HepG2 (cell line): ENCODE measurements around the gene B9D2. TPM values are rescaled to one million over a fixed set of nuclear protein-coding genes. Genes with fewer than 3 reads are reported as not detected.

Experiments
- ATAD3A ChIP-seq: sonication (generic); formaldehyde crosslinking; IDR thresholded peaks from 2 replicates; pipeline ENCODE4 v1.4.0; 2020; ENCODE audit warnings: missing genetic modification reagents
- ATF7 ChIP-seq, 2 experiments: fragments of 450-650 bp in 1 of 2; sonication (generic) in 1 of 2; formaldehyde crosslinking in 1 of 2; IDR thresholded peaks; 2 replicates each; pipeline versions ENCODE4 v1.4.0 to v1.6.1; 2016 to 2020; ENCODE audit warnings: antibody characterized with exemption in 1 of 2, mild to moderate bottlenecking in 1 of 2, missing genetic modification reagents in 1 of 2
- CEBPG ChIP-seq: IDR thresholded peaks from 2 replicates; pipeline ENCODE4 v1.6.1; 2016
- DPF2 ChIP-seq: sonication (generic); formaldehyde crosslinking; IDR thresholded peaks from 2 replicates; pipeline ENCODE4 v1.4.0; 2020; ENCODE audit warnings: mild to moderate bottlenecking, low read depth, missing genetic modification reagents, borderline replicate concordance
- KDM5A ChIP-seq: fragments of 200-600 bp; sonication (generic); IDR thresholded peaks from 2 replicates; pipeline ENCODE4 v1.7.0; 2018; ENCODE audit warnings: antibody characterized with exemption, mild to moderate bottlenecking, low read length, borderline replicate concordance
- SNAPC4 ChIP-seq: sonication (generic); formaldehyde crosslinking; IDR thresholded peaks from 2 replicates; pipeline ENCODE4 v1.4.0; 2020; ENCODE audit warnings: mild to moderate bottlenecking, missing genetic modification reagents
- TP53 ChIP-seq: sonication (generic); formaldehyde crosslinking; conservative IDR thresholded peaks from 2 replicates; pipeline ENCODE4 v1.4.0; 2020; ENCODE audit warnings: missing genetic modification reagents
- ZNF503 ChIP-seq: sonication (generic); formaldehyde crosslinking; IDR thresholded peaks from 2 replicates; pipeline ENCODE4 v1.4.0; 2020; ENCODE audit warnings: missing genetic modification reagents
- ZNF775 ChIP-seq: sonication (generic); formaldehyde crosslinking; IDR thresholded peaks from 2 replicates; pipeline ENCODE4 v1.4.0; 2020; ENCODE audit warnings: missing genetic modification reagents, mild to moderate bottlenecking, moderate library complexity, borderline replicate concordance
- ZSCAN31 ChIP-seq: sonication (generic); formaldehyde crosslinking; IDR thresholded peaks from 2 replicates; pipeline ENCODE4 v1.5.0; 2020; ENCODE audit warnings: low read depth, mild to moderate bottlenecking, missing genetic modification reagents
- polyA plus RNA-seq, 8 experiments: library from polyadenylated mRNA; depleted of rRNA in 3 of 8; stranded (reverse) in 7 of 8; unstranded in 1 of 8; fragments of >200 nt; fragmentation: Illumina TruSeq in 4 of 8; extraction: Trizol in 4 of 8; gene quantifications; 2 replicates each; pipeline versions ENCODE4 v1.2.1 to v1.2.3, GENCODE V29; 2011 to 2016; ENCODE audit warnings: low read depth in 4 of 8, missing spikeins in 1 of 8, mixed read lengths in 1 of 8; ENCODE audit not compliant: insufficient read depth in 1 of 8
- total RNA-seq, 5 experiments: library from RNA; depleted of rRNA; stranded (reverse); fragments of >200 nt; fragmentation: Illumina TruSeq; extraction: Trizol; gene quantifications; 2 replicates each; pipeline ENCODE4 v1.2.3, GENCODE V29; 2016; ENCODE audit warnings: low read depth in 1 of 5
- TF ChIP-seq, protein P1 (sequence below), 2 experiments: sonication (generic) in 1 of 2; formaldehyde crosslinking in 1 of 2; IDR thresholded peaks; 2 replicates each; pipeline versions ENCODE4 v1.4.0 to v1.6.1; 2018 to 2020; ENCODE audit warnings: missing genetic modification reagents in 2 of 2, borderline replicate concordance in 1 of 2, low read depth in 1 of 2, mild to moderate bottlenecking in 1 of 2, missing biosample characterization in 1 of 2
- TF ChIP-seq, protein P2 (sequence below): sonication (generic); formaldehyde crosslinking; IDR thresholded peaks from 2 replicates; pipeline ENCODE4 v1.4.0; 2020; ENCODE audit warnings: low read depth, missing genetic modification reagents
- TF ChIP-seq, protein P3 (sequence below): IDR thresholded peaks from 2 replicates; pipeline ENCODE4 v1.6.1; 2016; ENCODE audit warnings: control low read depth

The B9D2 gene
- total and polyA plus RNA-seq, 2 of the 13 experiments (the other 11 are each of a cell fraction or from before 2014, with no cell fraction given) = 3.1 to 4.4 TPM

- TF ChIP-seq ZNF503 (CRISPR knock-in tag) = 0 out of 2 replicates have a peak, but pooled peaks have one; percentile 38
- no peak; the same call in 1 of the 2 replicates for TF ChIP-seq KDM5A
- no peak for TF ChIP-seq ATF7 (IDR thresholded peaks at IDR 0.05)
- TF ChIP-seq ATF7 (CRISPR knock-in tag; IDR thresholded peaks at IDR 0.05) = no peak
- no peak for TF ChIP-seq TP53
- TF ChIP-seq SNAPC4 (CRISPR knock-in tag) = no peak
- TF ChIP-seq, protein P1, sequence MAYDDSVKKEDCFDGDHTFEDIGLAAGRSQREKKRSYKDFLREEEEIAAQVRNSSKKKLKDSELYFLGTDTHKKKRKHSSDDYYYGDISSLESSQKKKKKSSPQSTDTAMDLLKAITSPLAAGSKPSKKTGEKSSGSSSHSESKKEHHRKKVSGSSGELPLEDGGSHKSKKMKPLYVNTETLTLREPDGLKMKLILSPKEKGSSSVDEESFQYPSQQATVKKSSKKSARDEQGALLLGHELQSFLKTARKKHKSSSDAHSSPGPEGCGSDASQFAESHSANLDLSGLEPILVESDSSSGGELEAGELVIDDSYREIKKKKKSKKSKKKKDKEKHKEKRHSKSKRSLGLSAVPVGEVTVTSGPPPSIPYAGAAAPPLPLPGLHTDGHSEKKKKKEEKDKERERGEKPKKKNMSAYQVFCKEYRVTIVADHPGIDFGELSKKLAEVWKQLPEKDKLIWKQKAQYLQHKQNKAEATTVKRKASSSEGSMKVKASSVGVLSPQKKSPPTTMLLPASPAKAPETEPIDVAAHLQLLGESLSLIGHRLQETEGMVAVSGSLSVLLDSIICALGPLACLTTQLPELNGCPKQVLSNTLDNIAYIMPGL (CRISPR knock-in tag; IDR thresholded peaks at IDR 0.05; ENCODE audit: borderline replicate concordance in 1 of 2, low read depth in 1 of 2) = peak; percentile 81 to 94; a peak in 3 of 4 replicates
- TF ChIP-seq, protein P2, sequence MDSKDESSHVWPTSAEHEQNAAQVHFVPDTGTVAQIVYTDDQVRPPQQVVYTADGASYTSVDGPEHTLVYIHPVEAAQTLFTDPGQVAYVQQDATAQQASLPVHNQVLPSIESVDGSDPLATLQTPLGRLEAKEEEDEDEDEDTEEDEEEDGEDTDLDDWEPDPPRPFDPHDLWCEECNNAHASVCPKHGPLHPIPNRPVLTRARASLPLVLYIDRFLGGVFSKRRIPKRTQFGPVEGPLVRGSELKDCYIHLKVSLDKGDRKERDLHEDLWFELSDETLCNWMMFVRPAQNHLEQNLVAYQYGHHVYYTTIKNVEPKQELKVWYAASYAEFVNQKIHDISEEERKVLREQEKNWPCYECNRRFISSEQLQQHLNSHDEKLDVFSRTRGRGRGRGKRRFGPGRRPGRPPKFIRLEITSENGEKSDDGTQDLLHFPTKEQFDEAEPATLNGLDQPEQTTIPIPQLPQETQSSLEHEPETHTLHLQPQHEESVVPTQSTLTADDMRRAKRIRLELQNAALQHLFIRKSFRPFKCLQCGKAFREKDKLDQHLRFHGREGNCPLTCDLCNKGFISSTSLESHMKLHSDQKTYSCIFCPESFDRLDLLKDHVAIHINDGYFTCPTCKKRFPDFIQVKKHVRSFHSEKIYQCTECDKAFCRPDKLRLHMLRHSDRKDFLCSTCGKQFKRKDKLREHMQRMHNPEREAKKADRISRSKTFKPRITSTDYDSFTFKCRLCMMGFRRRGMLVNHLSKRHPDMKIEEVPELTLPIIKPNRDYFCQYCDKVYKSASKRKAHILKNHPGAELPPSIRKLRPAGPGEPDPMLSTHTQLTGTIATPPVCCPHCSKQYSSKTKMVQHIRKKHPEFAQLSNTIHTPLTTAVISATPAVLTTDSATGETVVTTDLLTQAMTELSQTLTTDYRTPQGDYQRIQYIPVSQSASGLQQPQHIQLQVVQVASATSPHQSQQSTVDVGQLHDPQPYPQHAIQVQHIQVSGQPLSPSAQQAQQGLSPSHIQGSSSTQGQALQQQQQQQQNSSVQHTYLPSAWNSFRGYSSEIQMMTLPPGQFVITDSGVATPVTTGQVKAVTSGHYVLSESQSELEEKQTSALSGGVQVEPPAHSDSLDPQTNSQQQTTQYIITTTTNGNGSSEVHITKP = no peak
- TF ChIP-seq, protein P3, sequence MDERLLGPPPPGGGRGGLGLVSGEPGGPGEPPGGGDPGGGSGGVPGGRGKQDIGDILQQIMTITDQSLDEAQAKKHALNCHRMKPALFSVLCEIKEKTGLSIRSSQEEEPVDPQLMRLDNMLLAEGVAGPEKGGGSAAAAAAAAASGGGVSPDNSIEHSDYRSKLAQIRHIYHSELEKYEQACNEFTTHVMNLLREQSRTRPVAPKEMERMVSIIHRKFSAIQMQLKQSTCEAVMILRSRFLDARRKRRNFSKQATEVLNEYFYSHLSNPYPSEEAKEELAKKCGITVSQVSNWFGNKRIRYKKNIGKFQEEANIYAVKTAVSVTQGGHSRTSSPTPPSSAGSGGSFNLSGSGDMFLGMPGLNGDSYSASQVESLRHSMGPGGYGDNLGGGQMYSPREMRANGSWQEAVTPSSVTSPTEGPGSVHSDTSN (CRISPR knock-in tag) = no peak
- no peak for TF ChIP-seq ATAD3A (CRISPR knock-in tag)
- TF ChIP-seq DPF2 (CRISPR knock-in tag) = no peak
- no peak for TF ChIP-seq ZNF775 (CRISPR knock-in tag)
- TF ChIP-seq ZSCAN31 (CRISPR knock-in tag) = no peak; the same call in none of the 2 replicates
- no peak for TF ChIP-seq CEBPG (CRISPR knock-in tag)
Observed at GRCh38 chr19:41352609-41353465, 11.1 kb downstream of the B9D2 start (continued).
